GM21390 (cell line): Measurements from ENCODE around the gene ETV7.

ENCODE experiments used
- ATAC-seq: cut with Tn5 transposase; IDR thresholded peaks from one replicate; pipeline ENCODE4 v1.9.1; 2021; ENCODE audit not compliant: unreplicated experiment

ETV7 gene

DNA sequence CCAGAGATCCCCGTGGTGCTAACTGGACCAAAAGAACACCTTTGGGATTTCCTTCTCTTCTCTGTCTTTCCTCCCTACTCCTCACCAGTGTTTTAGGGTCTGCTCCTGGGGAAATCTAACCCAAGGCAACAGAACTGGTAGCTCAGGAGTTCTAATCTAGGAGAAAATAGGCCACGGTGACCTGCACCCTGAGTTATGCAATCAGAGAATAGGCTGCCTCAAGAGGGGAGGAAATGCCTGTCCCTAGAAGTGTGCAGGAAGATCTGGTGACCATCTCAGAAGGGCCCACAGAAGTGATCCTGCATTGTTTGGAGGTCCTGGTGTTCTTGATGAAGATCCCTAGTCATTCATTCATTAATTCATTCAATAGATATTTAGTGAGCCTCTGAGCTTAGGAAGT, 3.4 kb downstream of the ETV7 start:
- ATAC-seq = no peak

DNA sequence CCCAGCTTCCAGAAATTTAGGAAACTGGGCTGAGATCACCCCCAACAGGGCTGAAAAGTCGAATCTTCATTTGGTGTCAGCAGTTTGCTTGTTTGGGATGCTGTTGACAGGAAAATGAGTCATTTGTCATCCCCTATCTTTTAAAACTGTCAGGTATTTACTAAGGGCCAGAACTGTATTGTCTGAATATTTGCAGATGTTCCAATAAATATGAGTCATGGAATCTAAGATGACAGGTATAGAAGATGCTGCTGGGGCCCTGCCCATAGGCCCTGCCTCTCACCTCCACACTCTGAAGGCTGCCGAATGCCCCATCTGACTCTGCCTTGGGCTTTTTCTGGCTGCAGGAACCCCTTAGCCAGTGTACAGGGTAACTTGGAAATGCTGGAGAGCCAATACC, 3.9 kb downstream of the ETV7 start:
- ATAC-seq = no peak

DNA sequence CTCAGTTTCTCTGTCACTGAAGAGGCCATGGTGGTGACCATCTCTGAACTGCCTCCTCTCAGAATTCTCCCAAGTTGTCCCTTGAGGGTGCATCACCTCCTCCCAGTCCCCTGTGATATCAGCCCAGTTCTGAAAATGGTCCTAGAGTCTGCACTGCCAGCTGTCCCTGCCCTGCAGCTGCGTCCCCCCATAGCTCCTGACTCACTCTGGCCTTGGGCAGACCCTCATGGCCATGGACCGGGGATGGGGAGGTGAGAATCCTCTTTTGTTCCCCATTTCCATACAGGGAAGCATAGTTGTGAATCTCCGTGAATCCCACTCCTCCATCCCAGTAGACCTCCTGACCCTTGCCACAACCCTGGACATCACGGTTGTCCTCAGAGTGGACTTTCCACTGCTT, 4.5 kb downstream of the ETV7 start:
- ATAC-seq = no peak

DNA sequence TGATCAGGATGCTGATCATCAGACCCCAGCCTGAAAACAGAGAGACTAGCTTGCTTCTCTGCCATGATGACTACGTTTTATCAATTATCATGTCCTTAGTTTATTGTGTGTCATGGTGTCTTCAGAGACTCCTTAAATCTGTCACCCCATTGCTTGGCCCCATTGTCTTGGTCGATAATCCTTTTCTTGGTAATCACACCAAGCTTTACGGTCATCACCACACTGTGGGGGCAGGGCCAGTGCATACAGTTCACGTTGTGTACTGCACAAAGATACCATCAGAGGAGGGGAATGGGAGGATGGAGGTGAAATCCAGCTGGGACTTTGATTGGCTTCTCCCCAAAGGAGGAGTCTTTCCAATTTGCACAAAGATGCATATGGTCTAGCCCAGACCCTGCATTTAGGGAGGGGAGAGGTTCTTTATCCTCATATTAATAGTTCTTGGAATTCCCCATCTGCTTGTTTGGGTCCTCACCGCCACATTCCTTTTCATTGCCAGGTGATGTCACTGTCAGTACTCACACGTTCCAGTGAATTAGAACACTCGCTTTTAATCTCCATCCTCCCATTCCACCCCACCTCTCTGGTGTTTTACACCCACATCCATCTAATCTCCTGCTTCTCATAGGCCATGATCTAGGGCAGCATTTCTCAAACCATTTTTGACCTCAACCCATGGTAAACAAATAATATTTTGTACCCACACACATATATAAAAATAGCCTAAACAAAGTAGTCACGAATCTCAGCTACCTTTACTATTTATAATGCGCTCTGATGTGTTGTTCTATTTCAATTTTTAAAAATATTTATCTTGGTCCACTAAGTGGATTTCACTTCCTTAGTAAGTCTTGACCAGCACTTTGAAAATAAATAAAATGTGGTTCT, 5.7 kb downstream of the ETV7 start:
- no peak for ATAC-seq

DNA sequence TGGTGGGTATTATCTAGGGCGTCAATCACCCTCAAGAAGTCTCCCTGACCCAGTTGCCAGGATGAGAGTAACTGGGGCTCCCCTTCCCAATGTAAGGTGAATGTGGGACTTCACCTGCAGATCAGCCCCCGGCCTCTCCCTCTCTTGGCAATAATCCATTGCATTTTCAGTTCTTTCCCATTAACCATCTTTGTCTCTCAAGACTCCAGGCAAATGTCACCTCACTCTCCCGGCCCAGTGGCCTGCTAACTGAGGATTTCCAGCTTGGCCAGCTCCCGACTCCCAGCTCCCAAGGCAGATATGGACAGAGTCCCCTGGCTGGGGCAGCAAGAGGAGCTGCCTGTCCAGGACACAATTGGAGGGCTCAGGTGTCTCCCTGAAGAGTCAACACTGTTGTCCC, 7.3 kb downstream of the ETV7 start:
- ATAC-seq = no peak

DNA sequence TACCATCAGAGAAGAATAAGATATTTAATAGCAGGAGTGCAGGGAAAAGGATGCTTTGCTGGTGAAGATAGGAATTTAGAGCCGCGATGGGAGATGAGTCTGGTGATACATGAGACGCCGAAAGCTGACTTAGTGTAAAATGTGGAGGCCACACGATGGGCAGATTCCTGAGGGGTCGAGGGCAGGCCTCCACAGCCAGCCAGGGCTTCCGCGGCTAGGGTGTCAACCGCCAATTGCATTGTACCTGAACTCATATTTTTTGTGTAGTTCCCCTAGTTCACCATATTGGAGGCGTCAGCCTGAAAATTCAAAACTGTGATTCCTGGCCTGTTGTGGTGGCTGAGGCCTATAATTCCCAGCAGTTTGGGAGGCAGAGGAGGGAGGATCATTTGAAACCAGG, 8.5 kb downstream of the ETV7 start:
- ATAC-seq = no peak

DNA sequence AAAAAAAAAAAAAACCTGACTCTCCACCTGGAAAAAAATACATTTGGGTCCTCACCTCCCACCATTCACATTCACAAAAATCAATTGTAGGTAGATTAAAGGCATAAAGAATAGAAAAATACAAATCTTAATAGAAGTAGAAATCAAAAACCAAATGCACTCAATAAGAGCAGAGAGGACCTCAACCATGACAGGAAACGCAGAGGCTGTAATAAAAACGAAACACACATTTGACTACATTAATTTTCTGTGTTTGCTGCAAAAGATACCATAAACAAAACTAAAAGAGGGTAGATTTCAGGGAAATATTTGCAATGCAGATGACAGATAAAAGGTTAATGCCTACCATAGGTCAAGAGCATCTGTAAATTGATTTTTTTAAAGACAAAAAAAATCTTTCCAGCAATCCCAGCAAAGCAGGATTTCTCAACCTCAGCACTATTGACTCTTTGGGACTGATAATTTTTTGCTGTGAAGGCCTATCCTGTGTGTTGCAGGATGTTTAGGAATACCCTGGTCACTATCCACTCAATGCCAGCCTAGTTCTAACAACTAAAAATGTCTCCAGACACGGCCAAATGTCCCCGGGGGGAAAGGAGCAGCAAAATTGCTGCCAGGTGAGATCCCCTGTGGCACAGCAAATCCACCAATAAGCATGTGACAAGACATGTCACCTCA, 9.1 kb downstream of the ETV7 start:
- ATAC-seq = no peak

DNA sequence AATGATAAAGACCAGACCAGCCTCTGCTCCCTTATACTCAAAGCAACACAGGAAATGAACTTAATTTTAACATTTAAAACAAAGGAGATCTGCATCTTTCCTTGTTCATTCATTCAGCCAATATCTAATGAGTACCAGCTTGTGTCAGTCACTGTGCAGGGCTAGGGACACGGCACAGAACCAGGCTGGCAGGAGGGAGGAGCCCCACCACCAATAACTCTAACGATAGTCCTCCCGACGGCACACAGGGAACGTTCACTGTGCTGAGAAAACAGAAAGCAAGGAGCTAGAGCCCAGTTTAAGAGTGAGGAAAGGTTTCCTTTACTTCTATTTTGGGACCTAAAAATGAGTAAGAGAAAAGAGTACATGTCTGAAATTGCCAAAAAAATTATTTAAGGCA, 9.9 kb downstream of the ETV7 start:
- ATAC-seq = no peak

DNA sequence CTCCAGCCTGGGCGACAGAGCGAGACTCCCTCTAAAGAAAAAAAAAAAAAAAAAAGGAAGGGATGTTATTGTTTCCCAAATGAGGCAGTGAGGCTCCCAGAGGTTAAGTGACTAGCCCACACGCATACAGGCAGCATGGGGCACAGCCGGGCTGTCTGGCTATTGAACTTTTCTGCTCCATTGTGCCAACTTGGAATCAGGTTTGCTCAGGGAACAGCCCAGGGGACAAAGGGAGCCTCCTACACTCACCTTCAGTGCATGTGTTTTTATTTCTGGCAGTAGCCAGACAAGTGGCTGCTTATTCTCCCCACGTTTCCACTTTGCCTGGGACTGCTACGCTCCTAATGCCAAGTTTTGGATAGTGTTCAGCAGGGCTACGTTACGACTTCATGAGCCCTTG, 10.7 kb downstream of the ETV7 start:
- no peak for ATAC-seq

DNA sequence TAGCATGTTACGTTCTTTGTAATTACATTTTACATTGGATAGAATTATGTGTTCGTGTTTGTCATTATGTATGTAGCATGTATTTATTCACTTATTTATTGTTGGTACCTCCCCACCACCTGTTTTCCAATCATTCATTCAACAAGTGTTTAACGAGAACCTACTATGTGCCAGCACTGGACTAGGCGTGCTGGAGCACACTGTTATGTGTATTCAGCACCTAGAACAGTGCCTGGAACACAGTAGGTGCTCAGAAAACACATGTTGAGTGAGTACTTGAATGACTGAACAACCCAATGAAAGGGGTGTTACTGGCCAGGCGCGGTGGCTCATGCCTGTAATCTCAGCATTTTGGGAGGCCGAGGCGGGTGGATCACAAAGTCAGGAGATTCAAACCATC, 11.3 kb downstream of the ETV7 start:
- ATAC-seq = no peak

DNA sequence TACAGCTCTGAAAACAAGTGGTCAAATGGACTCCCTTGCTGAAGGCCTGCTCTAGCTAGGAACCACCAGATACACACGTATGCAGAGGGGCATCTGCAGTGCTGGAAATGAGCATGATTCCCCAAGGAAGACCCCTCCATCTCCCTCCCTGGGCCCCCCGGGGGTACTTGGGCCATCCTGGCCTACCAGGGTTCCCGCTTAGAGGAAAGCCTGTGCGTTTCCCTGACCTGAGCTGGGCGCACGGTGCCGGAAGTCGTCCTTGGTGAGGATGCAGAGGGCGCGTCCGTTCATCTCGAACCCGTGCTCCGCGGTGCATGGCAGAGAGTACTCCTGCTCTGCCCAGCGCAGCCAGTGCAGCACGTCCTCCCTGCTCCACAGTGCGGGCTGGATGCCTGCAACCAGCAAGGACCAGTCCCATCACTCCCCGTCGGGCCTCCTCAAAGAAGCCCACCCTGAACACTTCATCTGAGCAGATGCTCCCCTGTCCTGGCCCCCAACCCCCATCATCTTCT, 11.8 kb downstream of the ETV7 start:
- ATAC-seq = no peak

DNA sequence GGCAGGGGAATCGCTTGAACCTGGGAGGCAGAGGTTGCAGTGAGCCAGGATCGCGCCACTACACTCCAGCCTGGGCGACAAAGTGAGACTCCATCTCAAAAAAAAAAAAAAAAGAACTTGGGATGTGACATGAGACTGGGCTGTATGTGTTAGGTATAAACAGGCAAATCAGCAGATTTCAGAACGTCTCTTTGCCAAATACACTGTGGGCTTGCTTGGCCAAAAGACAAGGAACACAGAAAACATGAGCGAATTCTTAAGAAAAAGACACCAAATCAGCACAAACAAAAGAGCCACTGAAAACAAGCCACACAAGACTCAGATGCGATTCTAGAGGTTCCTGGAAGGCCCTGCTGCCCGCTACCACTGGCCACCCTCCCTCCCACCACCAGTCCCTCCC, 12.5 kb downstream of the ETV7 start:
- ATAC-seq = no peak

DNA sequence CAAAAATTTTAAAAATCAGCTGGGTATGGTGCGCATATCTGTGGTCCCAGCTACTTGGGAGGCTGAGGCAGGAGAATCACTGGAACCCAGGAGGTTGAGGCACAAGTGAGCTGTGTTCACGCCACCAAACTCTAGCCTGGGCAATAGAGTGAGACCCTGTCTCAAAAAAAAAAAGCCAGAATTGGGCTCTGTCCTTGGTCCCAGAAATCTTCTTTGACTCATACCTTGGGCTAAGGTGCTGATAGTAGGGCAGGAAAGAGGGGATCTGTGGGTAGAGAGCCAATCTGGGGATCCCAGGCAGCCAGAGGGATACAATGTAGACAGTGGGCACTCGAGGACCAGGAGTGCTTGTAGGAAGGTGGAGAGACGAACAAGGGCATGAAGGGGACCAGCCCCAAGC, 13.3 kb downstream of the ETV7 start:
- ATAC-seq = no peak

DNA sequence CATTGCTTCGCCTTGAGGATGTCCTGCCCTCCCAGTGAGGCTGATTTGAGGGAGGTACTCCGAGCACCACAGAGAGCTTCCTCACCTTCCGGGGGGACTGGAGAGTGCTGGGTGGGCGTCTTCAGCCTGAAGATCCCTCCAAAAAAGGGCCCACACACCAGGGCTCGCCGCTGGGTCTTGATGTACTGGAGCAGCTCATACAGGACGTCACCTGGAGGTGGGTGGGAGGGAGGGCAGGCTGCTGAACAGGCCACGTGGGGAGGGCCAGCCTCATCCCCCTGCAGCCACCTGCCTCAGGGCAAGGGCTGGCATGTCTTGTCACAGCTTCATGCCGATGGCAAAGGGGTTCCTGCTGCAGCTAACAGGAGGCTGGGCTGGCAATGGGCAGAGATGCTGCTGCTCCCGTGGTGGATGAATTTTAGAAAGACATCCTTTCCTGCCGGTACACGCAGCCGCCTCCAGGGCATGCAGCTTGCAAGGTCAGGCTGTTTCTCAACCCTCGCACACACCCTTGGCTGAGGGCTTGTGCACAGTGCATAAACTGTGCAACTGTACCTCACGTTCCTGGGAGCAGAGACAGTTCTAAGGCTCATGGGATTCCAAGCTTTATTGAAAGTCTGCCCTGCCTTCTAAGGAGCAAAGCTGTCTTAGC, 14.0 kb downstream of the ETV7 start:
- ATAC-seq = no peak

DNA sequence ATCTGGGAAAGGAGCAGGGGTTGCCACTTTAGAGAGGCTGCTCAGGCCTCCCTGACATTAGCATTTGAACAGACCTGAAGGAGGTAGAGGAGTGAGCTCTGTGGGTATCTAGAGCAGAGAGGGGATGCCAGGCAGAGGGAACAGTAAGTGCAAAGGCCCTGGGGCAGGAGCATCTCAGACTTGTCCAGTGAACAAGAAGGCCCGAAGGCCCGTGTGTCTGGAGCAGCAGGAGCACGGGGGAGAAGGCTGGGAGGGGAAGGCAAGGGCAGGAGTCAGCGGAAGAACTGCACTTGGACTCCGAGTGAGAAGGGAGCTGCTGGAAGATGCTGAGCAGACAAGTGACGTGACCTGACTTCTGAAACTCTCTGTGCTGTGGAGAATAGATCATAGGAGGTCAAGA, 15.4 kb downstream of the ETV7 start:
- no peak for ATAC-seq

DNA sequence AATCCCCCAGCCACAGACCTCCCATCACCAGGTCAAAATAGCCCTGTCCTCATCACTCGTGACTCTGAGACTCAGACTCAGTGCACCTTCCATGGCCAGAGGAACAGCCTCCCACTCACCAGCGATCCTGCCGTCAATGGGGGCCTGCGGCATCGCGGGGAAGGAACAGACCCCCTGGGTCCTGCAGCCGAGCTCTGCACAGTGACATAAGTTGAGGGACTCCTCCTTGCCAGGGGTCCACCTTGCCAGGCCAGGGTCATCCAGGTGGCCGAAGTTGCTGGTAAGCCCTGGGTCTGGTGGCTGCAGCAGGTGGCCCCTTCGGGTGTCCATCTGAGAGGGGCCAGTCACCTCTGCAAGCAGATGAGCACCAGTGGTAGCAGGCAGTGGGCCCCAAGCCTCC, 16.3 kb downstream of the ETV7 start:
- no peak for ATAC-seq

DNA sequence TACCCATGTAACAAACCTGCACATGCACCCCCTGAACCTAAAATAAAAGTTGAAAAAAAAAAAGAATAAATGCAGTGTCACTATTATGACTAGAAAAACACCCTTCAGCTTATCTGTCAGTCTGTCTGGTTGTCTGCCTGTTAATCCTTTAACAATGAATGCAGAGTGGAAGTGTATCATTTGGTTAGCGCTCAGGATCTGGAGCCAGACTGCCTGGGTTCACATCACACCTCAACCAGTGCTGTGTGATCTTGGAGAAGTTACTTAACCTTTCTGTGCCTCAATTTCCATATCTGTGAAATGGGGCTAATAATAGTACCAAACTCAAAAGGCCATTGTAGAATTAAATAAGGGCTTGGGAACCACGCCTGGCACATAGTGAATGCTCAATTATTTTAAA, 16.8 kb downstream of the ETV7 start:
- no peak for ATAC-seq

DNA sequence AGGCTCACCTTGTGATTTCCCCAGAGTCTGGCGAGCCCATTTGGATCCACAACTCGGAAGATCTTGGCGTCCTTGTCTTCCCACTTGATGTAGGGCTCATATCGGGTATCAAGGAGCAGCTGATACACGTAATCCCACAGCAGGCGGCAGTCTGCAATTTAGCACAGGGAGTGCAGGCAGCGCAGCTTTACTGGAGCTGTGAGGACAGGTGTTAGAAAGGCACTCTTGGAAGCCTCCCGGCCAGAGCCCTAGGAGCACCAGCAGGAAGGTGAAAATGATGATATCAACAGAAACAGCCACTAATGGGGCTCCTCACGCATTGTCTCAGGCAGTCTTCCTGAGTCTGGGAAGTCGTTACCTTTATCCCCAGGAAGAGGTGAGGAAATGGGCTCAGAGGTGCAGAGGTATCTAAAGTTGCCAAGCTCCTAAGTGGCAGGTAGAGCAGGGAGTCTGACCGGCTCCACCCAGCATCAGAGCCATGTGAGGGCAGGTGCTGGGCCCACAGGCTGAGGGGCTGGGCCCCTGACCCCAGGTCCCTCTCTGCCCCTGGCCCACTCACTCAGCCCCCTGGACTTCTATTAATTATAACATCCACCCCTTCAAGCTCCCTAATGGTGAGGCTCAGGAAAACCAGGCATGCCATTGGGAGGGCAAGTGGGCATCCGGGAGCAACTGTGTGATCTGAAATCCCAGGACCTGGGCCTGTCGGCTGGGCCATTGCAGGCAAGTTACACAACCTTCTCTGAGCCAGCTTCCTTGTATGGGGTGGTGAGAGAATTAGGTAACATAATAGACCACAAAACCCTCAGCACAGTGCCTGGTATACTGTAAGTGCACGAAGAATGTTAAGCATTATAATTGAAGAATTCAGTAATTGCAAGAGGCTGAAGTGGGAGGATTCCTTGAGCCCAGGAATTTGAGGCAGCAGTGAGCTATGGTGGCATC, 18.3 kb downstream of the ETV7 start:
- no peak for ATAC-seq

DNA sequence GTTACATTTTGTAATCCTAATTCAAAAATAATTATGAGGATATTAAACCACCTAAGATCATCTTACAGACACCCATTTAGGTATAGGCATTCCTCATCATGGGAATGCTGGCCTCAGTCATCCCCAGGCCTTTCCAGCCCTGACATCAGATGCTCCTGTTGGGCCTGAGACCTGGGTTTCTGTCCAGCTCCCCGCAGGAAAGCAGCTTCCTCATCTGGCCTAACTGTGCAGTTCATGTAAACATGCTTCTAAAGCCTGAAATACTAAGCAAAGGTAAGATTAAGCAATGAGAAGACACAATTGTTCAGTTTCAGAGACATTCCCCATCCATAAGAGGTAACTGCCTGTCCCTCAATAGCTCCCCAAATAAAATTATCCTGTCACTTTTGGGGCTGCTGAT, 19.0 kb downstream of the ETV7 start:
- ATAC-seq = no peak

DNA sequence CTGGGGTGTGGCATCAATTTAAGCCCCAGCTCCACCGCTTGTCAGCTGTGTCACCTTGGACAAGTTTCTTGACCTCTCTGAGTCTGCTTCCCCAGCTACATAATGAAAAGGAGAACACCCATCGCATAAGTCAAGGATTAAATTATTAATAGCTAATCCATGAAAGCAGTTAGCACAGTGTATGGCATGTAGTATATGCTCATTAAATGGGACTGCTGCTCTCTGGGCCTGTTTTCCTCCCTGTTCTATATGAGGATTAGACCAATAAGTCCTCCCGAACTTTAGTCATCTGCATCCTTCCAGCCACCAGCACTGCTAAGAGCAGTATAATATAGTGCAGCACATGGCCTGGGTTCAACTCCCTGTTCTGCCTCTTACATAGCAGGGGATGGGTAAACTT, 19.7 kb downstream of the ETV7 start:
- no peak for ATAC-seq
